GM12864 (cell line): ENCODE results near the gene EEFSEC.
A peak's percentile ranks its signal among the peaks of the same experiment; 100 is the strongest.

Source experiments
- DNase-seq: peaks from one replicate; pipeline ENCODE4 v3.0.0-alpha.2; 2011; ENCODE audit warnings: low read depth
- H3K4me3 ChIP-seq: 2 replicates; pipeline ENCODE4 v1.5.1; 2011; ENCODE audit warnings: mild to moderate bottlenecking, low read depth, low read length, control low read depth
- CTCF ChIP-seq: IDR thresholded peaks from 2 replicates; pipeline ENCODE4 v1.5.1; 2011; ENCODE audit warnings: low read depth, mild to moderate bottlenecking, moderate library complexity, low read length, control low read depth, inconsistent platforms; ENCODE audit errors: missing control alignments

Gene EEFSEC

GRCh38 chr3:128345196-128345595, 191.9 kb downstream of the EEFSEC start:
- TF ChIP-seq CTCF: no peak
- DNase-seq: no peak
- no peak overlapping the region for H3K4me3 ChIP-seq

- DNase-seq: no peak
- TF ChIP-seq CTCF: no peak
- H3K4me3 ChIP-seq: no peak overlapping the region
These were observed 193.3 kb downstream of the EEFSEC start for GRCh38 chr3:128346562-128346961.

- H3K4me3 ChIP-seq: no peak overlapping the region
- no peak for TF ChIP-seq CTCF
- no peak for DNase-seq
These were observed 194.0 kb downstream of the EEFSEC start for GRCh38 chr3:128347282-128347681.

GRCh38 chr3:128348075-128348474, 194.8 kb downstream of the EEFSEC start:
- no peak for TF ChIP-seq CTCF
- no peak overlapping the region for H3K4me3 ChIP-seq

GRCh38 chr3:128348805-128349531, 195.7 kb downstream of the EEFSEC start:
- TF ChIP-seq CTCF: peak; percentile 8
- no peak overlapping the region for H3K4me3 ChIP-seq
- DNase-seq: no peak

More at GRCh38 chr3:128348075-128348474, 194.8 kb downstream of the EEFSEC start:
- DNase-seq: no peak

GRCh38 chr3:128349963-128350599, 196.8 kb downstream of the EEFSEC start:
- DNase-seq: no peak
- TF ChIP-seq CTCF: no peak
- H3K4me3 ChIP-seq: no peak overlapping the region
